Heart left ventricle (tissue), 13 donors: Measurements from ENCODE around the gene SLIT1.

Experiments
- POLR2A ChIP-seq, 2 donors: fragments of 450-650 bp; IDR thresholded peaks; one replicate each; pipeline ENCODE4 v1.6.1; 2017; ENCODE audit warnings: antibody characterized with exemption in 2 of 2, mild to moderate bottlenecking in 2 of 2, moderate library complexity in 2 of 2
- TF ChIP-seq, protein P1 (sequence below), 12 donors: fragments of 200-600 bp; sonication (generic) in 4 of 12; IDR thresholded peaks; one replicate each; pipeline versions ENCODE4 v1.5.0 to v1.8.0; 2018 to 2022; ENCODE audit warnings: antibody characterized with exemption in 12 of 12, mild to moderate bottlenecking in 5 of 12
- donor health status: ischemic (EF 13 %, LVEDD 7.1; RV severe dilation, severe dysfunction).
- donor health status: DM: no; HTN: yes; CAD: no.
- donor health status: DM: no; HTN: no; CAD: no.
- donor health status: ischemic (EF 25% LVEDD 6.9; RV normal size, moderate dysfunction).
- donor health status: ischemic (EF 25% LVEDD 5.7; RV mildly dilated, moderate dysfunction).
- donor health status: ischemic (EF 35%, LVEDD 5.7; RV mildly dilated, moderate dysfunction).
- donor health status: nonischemic (EF 11% LVEDD 7.7; RV severe dilation, severe dysfunction).
- donor health status: DM: yes; HTN: yes; CAD: no.
- donor health status: PGD.
- donor health status: ischemic (EF 29% LVEDD 5.4; RV normal size, mild dysfunction).
- donor health status: nonischemic (EF 23%, LVEDD 6.1; RV moderate dilation, normal function).

- TF ChIP-seq, protein P1, sequence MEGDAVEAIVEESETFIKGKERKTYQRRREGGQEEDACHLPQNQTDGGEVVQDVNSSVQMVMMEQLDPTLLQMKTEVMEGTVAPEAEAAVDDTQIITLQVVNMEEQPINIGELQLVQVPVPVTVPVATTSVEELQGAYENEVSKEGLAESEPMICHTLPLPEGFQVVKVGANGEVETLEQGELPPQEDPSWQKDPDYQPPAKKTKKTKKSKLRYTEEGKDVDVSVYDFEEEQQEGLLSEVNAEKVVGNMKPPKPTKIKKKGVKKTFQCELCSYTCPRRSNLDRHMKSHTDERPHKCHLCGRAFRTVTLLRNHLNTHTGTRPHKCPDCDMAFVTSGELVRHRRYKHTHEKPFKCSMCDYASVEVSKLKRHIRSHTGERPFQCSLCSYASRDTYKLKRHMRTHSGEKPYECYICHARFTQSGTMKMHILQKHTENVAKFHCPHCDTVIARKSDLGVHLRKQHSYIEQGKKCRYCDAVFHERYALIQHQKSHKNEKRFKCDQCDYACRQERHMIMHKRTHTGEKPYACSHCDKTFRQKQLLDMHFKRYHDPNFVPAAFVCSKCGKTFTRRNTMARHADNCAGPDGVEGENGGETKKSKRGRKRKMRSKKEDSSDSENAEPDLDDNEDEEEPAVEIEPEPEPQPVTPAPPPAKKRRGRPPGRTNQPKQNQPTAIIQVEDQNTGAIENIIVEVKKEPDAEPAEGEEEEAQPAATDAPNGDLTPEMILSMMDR (IDR thresholded peaks at IDR 0.05), result no peak
- TF ChIP-seq POLR2A (IDR thresholded peaks at IDR 0.05), result no peak
Measured at GRCh38 chr10:97106207-97106606, 79.6 kb downstream of the SLIT1 start.
